Transverse colon (tissue), 4 donors: Measurements from ENCODE around the gene FCN3. TPM values are rescaled to one million over a fixed set of nuclear protein-coding genes. Genes with fewer than 3 reads are reported as not detected.
A peak's percentile ranks its signal among the peaks of the same experiment; 100 is the strongest.
"Not testable (repeated sequence)": the region's sequence is repeated elsewhere in the genome, so short reads cannot be mapped to it uniquely, and the experiment has no call there.

Experiments
- DNase-seq: peaks from one replicate; pipeline ENCODE4 v3.0.0-alpha.2; 2019
- H3K27ac ChIP-seq, 4 donors: fragments of 200-600 bp; sonication (generic); 2 replicates each; pipeline ENCODE4 v1.5.1; 2016 to 2018; ENCODE audit warnings: inconsistent platforms in 4 of 4
- H3K27me3 ChIP-seq: fragments of 200-600 bp; sonication (generic); 2 replicates; pipeline ENCODE4 v1.5.1; 2017; ENCODE audit warnings: inconsistent platforms
- H3K36me3 ChIP-seq, 4 donors: fragments of 200-600 bp; sonication (generic); 2 replicates each; pipeline ENCODE4 v1.5.1; 2017 to 2019; ENCODE audit warnings: inconsistent platforms in 4 of 4
- H3K4me1 ChIP-seq, 4 donors: fragments of 200-600 bp; sonication (generic); 2 replicates each; pipeline ENCODE4 v1.5.1; 2017 to 2020; ENCODE audit warnings: inconsistent platforms in 4 of 4
- H3K4me3 ChIP-seq, 4 donors: fragments of 200-600 bp; sonication (generic); 1 replicate in 1 of 4; 2 replicates in 3 of 4; pipeline versions ENCODE4 v1.5.1 to v1.6.1; 2017 to 2019; ENCODE audit warnings: inconsistent platforms in 4 of 4
- H3K9me3 ChIP-seq, 2 donors: fragments of 200-600 bp; sonication (generic); 2 replicates each; pipeline ENCODE4 v1.5.1; 2017 to 2019; ENCODE audit warnings: inconsistent platforms in 2 of 2
- EP300 ChIP-seq: sonication (generic); formaldehyde crosslinking; IDR thresholded peaks from one replicate; pipeline ENCODE4 v1.6.1; 2017; ENCODE audit warnings: antibody characterized with exemption, low read depth
- POLR2A ChIP-seq: fragments of 450-650 bp; IDR thresholded peaks from one replicate; pipeline ENCODE4 v1.6.1; 2016; ENCODE audit warnings: antibody characterized with exemption, mild to moderate bottlenecking, moderate library complexity
- POLR2AphosphoS5 ChIP-seq, 3 donors: sonication (generic); formaldehyde crosslinking; IDR thresholded peaks; one replicate each; pipeline ENCODE4 v1.6.1; 2016; ENCODE audit warnings: antibody characterized with exemption in 3 of 3
- WGBS, 2 donors: methylation state at CpG; one replicate each; pipeline ENCODE4 v1.1.5; 2018; ENCODE audit warnings: low coverage in 1 of 2; 5-methylcytosine and 5-hydroxymethylcytosine counted together
- in situ Hi-C, 4 donors: fragments of 200-750 bp; cut with MboI; loops; one replicate each; pipeline versions ENCODE4 v1.15.0 to v1.15.1; 2017; ENCODE audit warnings: low sequenced_read_pairs in 3 of 4, low pct_ligation_motif_present in 1 of 4, low pct_unique_long_range_greater_than_20kb in 1 of 4
- intact Hi-C: fragments of 100-400 bp; cut with DNase I; formaldehyde crosslinking; loops from one replicate; pipeline ENCODE4 v1.15.1; 2023; ENCODE audit warnings: low total_unique reads
- total RNA-seq, 4 donors: library from RNA; depleted of rRNA; stranded (reverse); fragments of >200 nt; gene quantifications; one replicate each; pipeline ENCODE4 v1.1.0, GENCODE V29; 2016
- TF ChIP-seq, protein P1 (sequence below), 5 experiments: fragments of 200-600 bp in 3 of 5; fragments of 450-650 bp in 2 of 5; sonication (generic) in 3 of 5; IDR thresholded peaks; 1 replicate in 2 of 5; 2 replicates in 3 of 5; pipeline ENCODE4 v1.5.1; 2016 to 2017; ENCODE audit warnings: antibody characterized with exemption in 5 of 5, inconsistent platforms in 3 of 5, mild to moderate bottlenecking in 2 of 5, moderate library complexity in 1 of 5

The FCN3 gene
- total RNA-seq, 4 donors from 2014 or later, result 1.2 to 1.9 TPM; not detected in 2

DNA sequence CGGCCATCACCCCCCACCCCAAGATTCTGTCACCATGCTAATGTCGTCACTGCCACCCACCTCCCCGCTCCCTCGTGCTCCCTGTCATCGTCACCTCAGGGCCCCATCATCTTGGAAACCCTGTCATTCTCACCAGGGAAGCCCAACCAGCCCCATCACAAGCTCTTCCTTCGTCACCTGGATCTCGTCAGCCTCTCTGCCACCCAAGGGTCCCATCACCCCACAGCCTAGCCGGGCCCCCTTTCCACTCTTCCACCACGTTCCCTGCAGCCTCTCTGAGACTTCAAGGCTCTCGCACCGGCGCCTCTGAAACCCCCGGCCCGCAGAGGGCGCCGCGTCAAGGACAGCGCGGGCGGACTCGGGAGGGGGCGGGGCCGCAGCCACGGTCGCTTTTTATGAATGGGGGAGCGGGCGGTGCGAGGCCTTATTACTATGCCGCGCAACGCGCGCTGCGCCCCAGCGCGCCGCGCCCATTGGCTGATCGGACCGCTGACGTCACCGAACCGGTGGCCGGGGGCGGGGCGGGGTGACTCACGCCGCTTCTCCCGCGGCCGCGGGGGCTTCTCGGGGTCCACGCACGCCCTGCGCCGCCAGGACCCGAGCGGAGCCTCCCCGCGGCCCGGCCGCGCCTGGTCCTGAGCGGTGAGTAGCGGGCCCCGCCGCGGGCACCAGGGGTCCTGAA, 17.6 kb upstream of the FCN3 start, which contains the start of gene GPR3:
Gene GPR3, plus strand, starts transcription at position 527 of the 682 bp plus-strand sequence. CDS start 1,177 bp downstream, outside the sequence.
- Histone ChIP-seq H3K4me3 (peak within 1 kb of the TSS; percentile 35 to 55 (median 46)), H3K27ac (peak within 1 kb of the TSS; percentile 29 to 74 (median 60)), H3K9me3 (no peaks in the 10 kb centered on the region), H3K36me3 (no peaks in the 10 kb centered on the region), H3K4me1 (peaks cover 16 to 23% (median 18%) of the 10 kb centered on the region in 4 donors), H3K27me3 (peaks cover 7% of the 10 kb centered on the region)
- in situ Hi-C loops, result loop anchor here (5.0 to 10.0 kb wide), 2 partner anchors 90 to 213 kb away; partner anchors contain the start of gene AHDC1 (in 1 of the 4)
- DNase-seq, result peak; percentile 93
- intact Hi-C loops, result loop anchor here (5.0 kb wide), 1 partner anchor 90 kb away; no protein-coding TSS in a partner anchor
- TF ChIP-seq, protein P1, sequence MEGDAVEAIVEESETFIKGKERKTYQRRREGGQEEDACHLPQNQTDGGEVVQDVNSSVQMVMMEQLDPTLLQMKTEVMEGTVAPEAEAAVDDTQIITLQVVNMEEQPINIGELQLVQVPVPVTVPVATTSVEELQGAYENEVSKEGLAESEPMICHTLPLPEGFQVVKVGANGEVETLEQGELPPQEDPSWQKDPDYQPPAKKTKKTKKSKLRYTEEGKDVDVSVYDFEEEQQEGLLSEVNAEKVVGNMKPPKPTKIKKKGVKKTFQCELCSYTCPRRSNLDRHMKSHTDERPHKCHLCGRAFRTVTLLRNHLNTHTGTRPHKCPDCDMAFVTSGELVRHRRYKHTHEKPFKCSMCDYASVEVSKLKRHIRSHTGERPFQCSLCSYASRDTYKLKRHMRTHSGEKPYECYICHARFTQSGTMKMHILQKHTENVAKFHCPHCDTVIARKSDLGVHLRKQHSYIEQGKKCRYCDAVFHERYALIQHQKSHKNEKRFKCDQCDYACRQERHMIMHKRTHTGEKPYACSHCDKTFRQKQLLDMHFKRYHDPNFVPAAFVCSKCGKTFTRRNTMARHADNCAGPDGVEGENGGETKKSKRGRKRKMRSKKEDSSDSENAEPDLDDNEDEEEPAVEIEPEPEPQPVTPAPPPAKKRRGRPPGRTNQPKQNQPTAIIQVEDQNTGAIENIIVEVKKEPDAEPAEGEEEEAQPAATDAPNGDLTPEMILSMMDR (IDR thresholded peaks at IDR 0.05), result peak; percentile 39 to 64 (median 55)
- TF ChIP-seq POLR2AphosphoS5 (IDR thresholded peaks at IDR 0.05) (peak; percentile 26 to 49 (median 45)), EP300 (no peak)
- WGBS, 2 donors, result 3% methylated on average over 8 to 45 of the region's 69 CpGs

DNA sequence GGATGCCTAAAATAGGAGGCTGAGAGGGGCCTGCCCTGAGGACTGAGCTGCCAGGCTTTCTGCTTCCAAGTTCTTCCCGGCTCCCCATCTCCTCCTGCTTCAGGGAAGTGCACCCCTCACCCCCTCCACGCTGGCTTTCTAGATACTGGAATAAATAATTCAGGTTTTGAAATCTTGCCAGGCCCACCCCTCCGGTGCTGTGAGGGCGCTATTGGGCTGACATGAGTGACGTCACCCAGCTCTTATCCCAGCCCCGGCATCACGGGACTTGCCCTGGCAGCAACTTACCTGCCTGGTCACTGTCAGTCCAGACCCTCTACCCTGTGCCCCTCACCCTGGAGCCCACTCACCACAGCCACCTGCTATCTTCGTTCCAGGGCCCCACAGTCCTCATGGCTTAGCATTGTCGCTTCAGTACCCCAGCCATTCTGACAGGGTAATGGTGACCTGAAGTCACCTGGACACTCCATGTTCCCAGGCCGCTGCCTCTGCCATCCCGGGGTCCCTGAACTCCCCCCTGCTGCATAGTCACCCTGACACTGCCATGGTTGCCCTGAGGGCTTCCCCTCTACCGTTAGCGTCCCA, 17.0 kb upstream of the FCN3 start:
- Histone ChIP-seq H3K36me3 (no peaks in the 10 kb centered on the region), H3K9me3 (no peaks in the 10 kb centered on the region), H3K27ac (peak overlapping the region in 3 of 4 donors; percentile 42 to 74 (median 68)), H3K4me1 (peaks cover 16 to 23% (median 18%) of the 10 kb centered on the region in 4 donors), H3K4me3 (peak overlapping the region in 2 of 4 donors; percentile 52 to 55), H3K27me3 (peaks cover 7% of the 10 kb centered on the region)
- in situ Hi-C loops, result loop anchor here (5.0 to 10.0 kb wide), 2 partner anchors 89 to 213 kb away; partner anchors contain the start of gene AHDC1 (in 1 of the 4)
- WGBS, 2 donors, result 9% methylated on average over 13 of the region's 13 CpGs; no CpG with 5 or more reads in 1 of the 2 donors
- DNase-seq, result peak; percentile 49
- TF ChIP-seq POLR2A, result no peak
- no peak for TF ChIP-seq POLR2AphosphoS5 (IDR thresholded peaks at IDR 0.05)
- TF ChIP-seq, protein P1 (IDR thresholded peaks at IDR 0.05), result no peak
- TF ChIP-seq EP300, result no peak
- intact Hi-C loops, result loop anchor here (5.0 kb wide), 1 partner anchor 89 kb away; no protein-coding TSS in a partner anchor

DNA sequence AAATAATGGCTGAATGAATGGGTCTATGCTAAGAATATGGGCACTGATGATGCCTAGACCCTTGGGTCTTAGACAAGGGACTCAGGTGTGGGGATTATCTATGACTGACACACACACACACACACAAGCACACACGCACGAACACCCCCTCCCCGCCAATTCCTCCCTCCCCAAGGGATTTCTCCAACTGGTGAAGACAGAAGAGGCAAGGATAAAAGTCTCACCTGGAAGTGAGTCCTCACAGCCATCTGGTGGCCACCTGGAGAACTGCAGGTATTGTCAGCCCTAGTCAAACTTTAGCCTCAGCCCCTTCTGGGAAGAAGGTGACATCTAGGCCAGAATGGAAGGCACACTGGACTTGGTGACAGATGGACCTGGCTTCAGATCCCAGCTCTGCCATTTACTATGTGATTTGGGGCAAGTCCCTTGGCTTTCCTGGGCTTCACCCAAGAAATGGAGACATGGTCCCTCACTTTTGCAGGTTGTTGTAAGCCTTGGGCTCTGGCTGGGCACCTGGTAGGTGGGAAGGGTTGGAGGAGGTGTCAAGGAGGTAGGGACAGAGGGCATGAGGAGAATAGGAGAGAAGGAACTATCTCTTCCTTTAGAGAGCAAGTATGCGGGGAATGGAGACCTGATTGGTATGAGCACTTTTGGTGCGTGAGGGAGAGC, 13.8 kb upstream of the FCN3 start:
- Histone ChIP-seq H3K9me3 (no peaks in the 10 kb centered on the region), H3K4me3 (no peak overlapping the region), H3K36me3 (no peaks in the 10 kb centered on the region), H3K27ac (no peak overlapping the region), H3K4me1 (peaks cover 16 to 20% (median 18%) of the 10 kb centered on the region in 4 donors), H3K27me3 (peaks cover 7% of the 10 kb centered on the region)
- in situ Hi-C loops, result loop anchor here in 1 of 4 donors (5.0 kb wide), 1 partner anchor 86 kb away; no protein-coding TSS in a partner anchor
- WGBS, 2 donors, result 39 to 100% methylated on average over 1 to 5 of the region's 5 CpGs
- intact Hi-C loops, result no loop called here
- TF ChIP-seq, protein P1 (IDR thresholded peaks at IDR 0.05), result peak; percentile 84 to 95 (median 91)
- TF ChIP-seq EP300, result no peak
- peak; percentile 85 for DNase-seq

DNA sequence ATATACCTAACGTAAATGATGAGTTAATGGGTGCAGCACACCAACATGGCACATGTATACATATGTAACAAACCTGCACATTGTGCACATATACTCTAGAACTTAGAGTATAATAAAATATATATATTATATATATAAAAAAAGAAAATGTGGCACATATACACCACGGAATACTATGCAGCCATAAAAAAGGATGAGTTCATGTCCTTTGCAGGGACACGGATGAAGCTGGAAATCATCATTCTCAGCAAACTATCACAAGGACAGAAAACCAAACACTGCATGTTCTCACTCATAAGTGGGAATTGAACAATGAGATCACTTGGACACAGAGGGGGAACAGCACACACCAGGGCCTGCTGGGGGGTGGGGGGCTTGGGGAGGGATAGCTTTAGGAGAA, 10.2 kb upstream of the FCN3 start:
- in situ Hi-C loops, result loop anchor here in 1 of 4 donors (5.0 kb wide), 1 partner anchor 82 kb away; no protein-coding TSS in a partner anchor

More for the DNA sequence above, 10.2 kb upstream of the FCN3 start:
- H3K36me3 ChIP-seq, H3K9me3 ChIP-seq, intact Hi-C loops, H3K4me1 ChIP-seq, H3K27me3 ChIP-seq, H3K27ac ChIP-seq, DNase-seq, H3K4me3 ChIP-seq: not testable (repeated sequence)
- 83% methylated on average over 3 of the region's 3 CpGs; no CpG with 5 or more reads in 1 of the 2 donors for WGBS, 2 donors
